Anterior cingulate cortex (tissue), 58 donors: ENCODE data around the gene ADAM22.
"Not testable (repeated sequence)": the region's sequence is repeated elsewhere in the genome, so short reads cannot be mapped to it uniquely, and the experiment has no call there.

Experiments used
- DNase-seq, 58 donors: peaks; one replicate each; lab custom pipeline; 2025; lab: John Stamatoyannopoulos, UW

ADAM22 gene

GRCh38 chr7:88153378-88153777 lies 219.3 kb downstream of the ADAM22 start:
- DNase-seq = no peak

GRCh38 chr7:88155756-88156155 lies 221.7 kb downstream of the ADAM22 start:
- no peak for DNase-seq

GRCh38 chr7:88156356-88156755 lies 222.3 kb downstream of the ADAM22 start:
- DNase-seq = no peak

- not testable (repeated sequence) for DNase-seq
Observed at GRCh38 chr7:88159741-88160140, 225.7 kb downstream of the ADAM22 start.

GRCh38 chr7:88165697-88166096 lies 231.6 kb downstream of the ADAM22 start:
- no peak for DNase-seq

GRCh38 chr7:88167223-88167622 lies 233.2 kb downstream of the ADAM22 start:
- peak in 33 of 58 donors; percentile 8 to 75 (median 46) for DNase-seq

GRCh38 chr7:88167721-88168120 lies 233.7 kb downstream of the ADAM22 start:
- no peak for DNase-seq

GRCh38 chr7:88169717-88170320 lies 235.8 kb downstream of the ADAM22 start:
- peak in 1 of 58 donors; percentile 16 for DNase-seq

- no peak for DNase-seq
Observed at GRCh38 chr7:88172842-88173241, 238.8 kb downstream of the ADAM22 start.

- DNase-seq = no peak
Observed at GRCh38 chr7:88176190-88176589, 242.1 kb downstream of the ADAM22 start.

- no peak for DNase-seq
Observed at GRCh38 chr7:88183051-88183450, 249.0 kb downstream of the ADAM22 start.

- DNase-seq = peak in 8 of 58 donors; percentile 1 to 50 (median 27)
Observed at GRCh38 chr7:88184848-88185304, 250.8 kb downstream of the ADAM22 start.

- peak in 5 of 58 donors; percentile 5 to 58 (median 21) for DNase-seq
Observed at GRCh38 chr7:88185650-88186049, 251.6 kb downstream of the ADAM22 start.

- DNase-seq = no peak
Observed at GRCh38 chr7:88191911-88192310, 257.9 kb downstream of the ADAM22 start.

GRCh38 chr7:88200261-88200660 lies 266.2 kb downstream of the ADAM22 start:
- no peak for DNase-seq

- DNase-seq = peak in 11 of 58 donors; percentile 8 to 46 (median 23)
Observed at GRCh38 chr7:88200789-88201188, 266.7 kb downstream of the ADAM22 start.

GRCh38 chr7:88201305-88201704 lies 267.3 kb downstream of the ADAM22 start:
- DNase-seq = no peak

GRCh38 chr7:88202278-88202677 lies 268.2 kb downstream of the ADAM22 start:
- DNase-seq = no peak

- DNase-seq = no peak
Observed at GRCh38 chr7:88202799-88203198, 268.7 kb downstream of the ADAM22 start.

- DNase-seq = no peak
Observed at GRCh38 chr7:88203401-88203800, 269.4 kb downstream of the ADAM22 start.

GRCh38 chr7:88204525-88205110 lies 270.6 kb downstream of the ADAM22 start:
- no peak for DNase-seq

GRCh38 chr7:88205179-88205578 lies 271.1 kb downstream of the ADAM22 start:
- no peak for DNase-seq
